Kidney (tissue), 14 donors: Measurements from ENCODE around the gene ANKDD1A. TPM values are rescaled to one million over a fixed set of nuclear protein-coding genes. Genes with fewer than 3 reads are reported as not detected.

Experiments used
- DNase-seq, 5 donors: peaks; one replicate each; pipeline ENCODE4 v3.0.0-alpha.2; 2013 to 2020
- FAIRE-seq: peaks from 2 replicates; lab custom pipeline; 2012; peaks lifted over from hg19 to GRCh38; lab: Jason Lieb, UNC
- H3K27ac ChIP-seq, 2 donors: one replicate each; pipeline ENCODE4 v1.7.0; 2013; ENCODE audit warnings: low read depth in 2 of 2, low read length in 2 of 2, inconsistent platforms in 1 of 2
- H3K27me3 ChIP-seq: one replicate; pipeline ENCODE4 v1.7.1; 2013; ENCODE audit warnings: low read length, inconsistent platforms; ENCODE audit not compliant: control insufficient read depth, insufficient read depth
- H3K36me3 ChIP-seq, 3 donors: one replicate each; pipeline versions ENCODE4 v1.7.0 to v1.7.1; 2013; ENCODE audit warnings: low read length in 3 of 3, control low read depth in 1 of 3, inconsistent platforms in 1 of 3; ENCODE audit not compliant: insufficient read depth in 3 of 3, control insufficient read depth in 2 of 3
- H3K4me1 ChIP-seq, 3 donors: one replicate each; pipeline versions ENCODE4 v1.7.0 to v1.7.1; 2013; ENCODE audit warnings: low read length in 3 of 3, inconsistent platforms in 1 of 3, low read depth in 1 of 3; ENCODE audit not compliant: control insufficient read depth in 2 of 3, insufficient read depth in 2 of 3
- H3K4me3 ChIP-seq, 3 donors: one replicate each; pipeline versions ENCODE4 v1.7.0 to v1.8.1; 2013; ENCODE audit warnings: low read length in 3 of 3, control low read depth in 1 of 3, inconsistent platforms in 1 of 3
- H3K9ac ChIP-seq, 3 donors: one replicate each; pipeline versions ENCODE4 v1.7.0 to v1.7.1; 2013; ENCODE audit warnings: low read length in 3 of 3, control low read depth in 1 of 3, inconsistent platforms in 1 of 3
- H3K9me3 ChIP-seq, 3 donors: one replicate each; pipeline versions ENCODE4 v1.7.0 to v1.7.1; 2013; ENCODE audit warnings: low read length in 3 of 3, control low read depth in 1 of 3, inconsistent platforms in 1 of 3; ENCODE audit not compliant: control insufficient read depth in 2 of 3, insufficient read depth in 1 of 3
- CTCF ChIP-seq: IDR thresholded peaks from 3 replicates; pipeline ENCODE4 v1.5.1; 2012; ENCODE audit warnings: mild to moderate bottlenecking, moderate library complexity, borderline replicate concordance; ENCODE audit not compliant: insufficient read depth; ENCODE audit errors: extremely low read depth
- intact Hi-C: fragments of 100-400 bp; cut with DNase I; formaldehyde crosslinking; loops from one replicate; pipeline ENCODE4 v1.11.1; 2022
- polyA plus RNA-seq: library from polyadenylated mRNA; stranded (reverse); fragments of 350-450 nt; fragmentation: Illumina TruSeq; extraction: RNeasy Lipid Tissue Mini Kit (QIAGEN cat#74804); gene quantifications from one replicate; pipeline ENCODE4 v1.2.3, GENCODE V29; 2014; ENCODE audit warnings: low read depth, low replicate concordance; ENCODE audit not compliant: insufficient read depth
- total RNA-seq: library from RNA; stranded (reverse); fragmentation: NEBNext Ultra II Directional; extraction: Animal tissue kit (Norgen Biotek cat#: 25700); gene quantifications from one replicate; pipeline ENCODE4 v1.2.1, GENCODE V29; 2021
- donor health status: control.
- donor health status: control.
- donor health status: control.
- donor health status: control.
- donor health status: control.
- donor health status: DM: yes; HTN: yes; CAD: no.
- donor health status: Normal renal cell carcinoma (clear cell type).

The ANKDD1A gene
- total and polyA plus RNA-seq, 2 donors from 2014 or later = 1.9 to 8.0 TPM

- Histone ChIP-seq H3K4me1 (peaks cover 0 to 11% (median 0%) of the 10 kb centered on the region in 3 donors), H3K36me3 (no peaks in the 10 kb centered on the region), H3K4me3 (no peak overlapping the region), H3K27ac (no peak overlapping the region), H3K9ac (no peak overlapping the region), H3K9me3 (no peaks in the 10 kb centered on the region), H3K27me3 (no peaks in the 10 kb centered on the region)
- intact Hi-C loops = loop anchor here (10.0 kb wide), 2 partner anchors 65 to 175 kb away; partner anchors contain the start of gene PLEKHO2
- no peak for DNase-seq
- no peak for FAIRE-seq
- no peak for TF ChIP-seq CTCF
Measured at GRCh38 chr15:64909546-64909945, 2.2 kb upstream of the ANKDD1A start.

- DNase-seq = peak in 1 of 5 donors; percentile 48
- Histone ChIP-seq H3K27ac (no peak overlapping the region), H3K36me3 (no peaks in the 10 kb centered on the region), H3K9me3 (no peaks in the 10 kb centered on the region), H3K4me1 (peaks cover 0 to 5% (median 0%) of the 10 kb centered on the region in 3 donors), H3K4me3 (peak overlapping the region; percentile 37 to 45 (median 45)), H3K9ac (no peak overlapping the region), H3K27me3 (no peaks in the 10 kb centered on the region)
- no peak for FAIRE-seq
- intact Hi-C loops = no loop called here
- no peak for TF ChIP-seq CTCF
Measured at GRCh38 chr15:64912379-64913325, 950 bp downstream of the ANKDD1A start.

- FAIRE-seq (no peak), DNase-seq (peak in 1 of 5 donors; percentile 22)
- TF ChIP-seq CTCF = no peak
- Histone ChIP-seq H3K27ac (no peak overlapping the region), H3K4me3 (no peak overlapping the region), H3K27me3 (no peaks in the 10 kb centered on the region), H3K9ac (no peak overlapping the region), H3K4me1 (peaks cover 0 to 5% (median 0%) of the 10 kb centered on the region in 3 donors), H3K9me3 (no peaks in the 10 kb centered on the region), H3K36me3 (no peaks in the 10 kb centered on the region)
- intact Hi-C loops = no loop called here
Measured at GRCh38 chr15:64915518-64916227, 4.0 kb downstream of the ANKDD1A start.
